DMS79 (cell line): ENCODE results near the gene LRP6.
"Not testable (repeated sequence)": the region's sequence is repeated elsewhere in the genome, so short reads cannot be mapped to it uniquely, and the experiment has no call there.

Experiments used
- DNase-seq: peaks from one replicate; lab custom pipeline; 2025; lab: John Stamatoyannopoulos, UW

The LRP6 gene

GRCh38 chr12:12121061-12121460, 145.8 kb downstream of the LRP6 start:
- no peak for DNase-seq

- DNase-seq: no peak
These were observed 150.2 kb downstream of the LRP6 start for GRCh38 chr12:12116677-12117076.

- no peak for DNase-seq
These were observed 151.3 kb downstream of the LRP6 start for GRCh38 chr12:12115514-12115913.

GRCh38 chr12:12110923-12111555, 155.8 kb downstream of the LRP6 start:
- DNase-seq: not testable (repeated sequence)

- DNase-seq: no peak
These were observed 158.3 kb downstream of the LRP6 start for GRCh38 chr12:12108441-12109058.

GRCh38 chr12:12107678-12108077, 159.2 kb downstream of the LRP6 start:
- DNase-seq: no peak

GRCh38 chr12:12099102-12099501, 167.7 kb downstream of the LRP6 start:
- no peak for DNase-seq

GRCh38 chr12:12098691-12099015, 168.2 kb downstream of the LRP6 start:
- no peak for DNase-seq

- DNase-seq: no peak
These were observed 168.8 kb downstream of the LRP6 start for GRCh38 chr12:12097891-12098690.

GRCh38 chr12:12095021-12095420, 171.8 kb downstream of the LRP6 start:
- DNase-seq: no peak

- DNase-seq: no peak
These were observed 172.4 kb downstream of the LRP6 start for GRCh38 chr12:12094481-12094880.

- peak; percentile 78 for DNase-seq
These were observed 174.7 kb downstream of the LRP6 start for GRCh38 chr12:12091977-12092663.

- DNase-seq: no peak
These were observed 175.8 kb downstream of the LRP6 start for GRCh38 chr12:12091071-12091470.

GRCh38 chr12:12088761-12089160, 178.1 kb downstream of the LRP6 start:
- DNase-seq: no peak

GRCh38 chr12:12088147-12088546, 178.7 kb downstream of the LRP6 start:
- no peak for DNase-seq

- DNase-seq: no peak
These were observed 179.2 kb downstream of the LRP6 start for GRCh38 chr12:12087693-12088034.

GRCh38 chr12:12086973-12087692, 179.7 kb downstream of the LRP6 start:
- DNase-seq: no peak

GRCh38 chr12:12086362-12086761, 180.5 kb downstream of the LRP6 start:
- DNase-seq: no peak

GRCh38 chr12:12083688-12084087, 183.2 kb downstream of the LRP6 start:
- DNase-seq: no peak

GRCh38 chr12:12081836-12082497, 184.9 kb downstream of the LRP6 start:
- no peak for DNase-seq

GRCh38 chr12:12079291-12079690, 187.6 kb downstream of the LRP6 start:
- no peak for DNase-seq
